ENCODE results near the gene B3GAT2.

Gene B3GAT2

GRCh38 chr6:70823651-70824050 is 133.2 kb downstream of the B3GAT2 start:
- Histone ChIP-seq H3K36me3 (ENCODE audit: control insufficient read depth in 2 of 2, insufficient read depth in 1 of 2, low read length in 2 of 2) (no peaks in the 10 kb centered on the region), H3K4me3 (ENCODE audit: low read depth, low read length) (no peak overlapping the region), H3K4me1 (ENCODE audit: control insufficient read depth, insufficient read depth, low read length) (no peaks in the 10 kb centered on the region), H3K9me3 (ENCODE audit: control insufficient read depth, insufficient read depth, low read depth, low read length) (no peaks in the 10 kb centered on the region), H3K27ac (ENCODE audit: extremely low read depth, low read depth, low read length) (no peak overlapping the region)
- ChIA-PET POLR2A (no interaction called here), CTCF (interaction anchor here (0.9 kb wide), 1 partner anchor 137 kb away, joined by 4 read pairs; no protein-coding TSS in a partner anchor)
- TF ChIP-seq ZFP41 (tag by site-specific recombination; IDR thresholded peaks at IDR 0.05; ENCODE audit: borderline replicate concordance) (no peak), ZNF16 (tag by site-specific recombination; IDR thresholded peaks at IDR 0.05; ENCODE audit: low read depth) (no peak), ZBTB20 (tag by site-specific recombination; IDR thresholded peaks at IDR 0.05) (no peak), PRDM2 (tag by site-specific recombination; IDR thresholded peaks at IDR 0.05; ENCODE audit: borderline replicate concordance) (no peak)

GRCh38 chr6:70821751-70822150 is 135.1 kb downstream of the B3GAT2 start:
- CTCF ChIA-PET: interaction anchor here (0.7 to 2.3 kb wide), 4 partner anchors 9 to 512 kb away, joined by 3 to 9 read pairs (median 3); no protein-coding TSS in a partner anchor
- no peak overlapping the region for H3K27ac ChIP-seq (ENCODE audit: extremely low read depth, low read depth, low read length)
- H3K9me3 ChIP-seq (ENCODE audit: control insufficient read depth, insufficient read depth, low read depth, low read length): no peaks in the 10 kb centered on the region
- POLR2A ChIA-PET: no interaction called here
- no peaks in the 10 kb centered on the region for H3K36me3 ChIP-seq (ENCODE audit: control insufficient read depth in 2 of 2, insufficient read depth in 1 of 2, low read length in 2 of 2)
- no peak overlapping the region for H3K4me3 ChIP-seq (ENCODE audit: low read depth, low read length)
- H3K4me1 ChIP-seq (ENCODE audit: control insufficient read depth, insufficient read depth, low read length): no peaks in the 10 kb centered on the region
- no peak for TF ChIP-seq ZNF274 (IDR thresholded peaks at IDR 0.05; ENCODE audit: low read length)
- no peak for TF ChIP-seq ZNF274 (tag by site-specific recombination; IDR thresholded peaks at IDR 0.05; ENCODE audit: borderline replicate concordance)
- TF ChIP-seq MYNN (tag by site-specific recombination; IDR thresholded peaks at IDR 0.05; ENCODE audit: borderline replicate concordance): no peak
- TF ChIP-seq ZNF292 (tag by site-specific recombination; IDR thresholded peaks at IDR 0.05; ENCODE audit: borderline replicate concordance, low read depth): no peak
- no peak for TF ChIP-seq ZBTB6 (tag by site-specific recombination; IDR thresholded peaks at IDR 0.05)
- TF ChIP-seq PRDM4 (tag by site-specific recombination; IDR thresholded peaks at IDR 0.05): no peak
- no peak for TF ChIP-seq PRDM2 (tag by site-specific recombination; IDR thresholded peaks at IDR 0.05; ENCODE audit: borderline replicate concordance)
- no peak for TF ChIP-seq ELK4 (IDR thresholded peaks at IDR 0.05; ENCODE audit: borderline replicate concordance, low read depth, low read length)
- TF ChIP-seq ZNF701 (tag by site-specific recombination; IDR thresholded peaks at IDR 0.05): no peak
- TF ChIP-seq KLF10 (tag by site-specific recombination; IDR thresholded peaks at IDR 0.05): no peak
- TF ChIP-seq YY1 (tag by site-specific recombination; IDR thresholded peaks at IDR 0.05): no peak
- no peak for TF ChIP-seq ZNF473 (tag by site-specific recombination; IDR thresholded peaks at IDR 0.05)
- TF ChIP-seq ZBTB8A (tag by site-specific recombination; IDR thresholded peaks at IDR 0.05): no peak
- TF ChIP-seq ZSCAN30 (tag by site-specific recombination; IDR thresholded peaks at IDR 0.05): no peak
